GM18867 (cell line): ENCODE data around the gene MAP2K2.

Experiments used
- ATAC-seq: cut with Tn5 transposase; IDR thresholded peaks from one replicate; pipeline ENCODE4 v1.9.1; 2021; ENCODE audit warnings: mild to moderate bottlenecking, moderate library complexity; ENCODE audit not compliant: unreplicated experiment

Gene MAP2K2

GRCh38 chr19:4100647-4101495, 23.1 kb downstream of the MAP2K2 start:
- ATAC-seq = no peak

- ATAC-seq = no peak
Measured at GRCh38 chr19:4099041-4099764, 24.7 kb downstream of the MAP2K2 start.

- no peak for ATAC-seq
Measured at GRCh38 chr19:4098493-4098892, 25.4 kb downstream of the MAP2K2 start.

GRCh38 chr19:4097501-4097900, 26.4 kb downstream of the MAP2K2 start:
- ATAC-seq = no peak

- no peak for ATAC-seq
Measured at GRCh38 chr19:4096049-4096892, 27.7 kb downstream of the MAP2K2 start.

- ATAC-seq = no peak
Measured at GRCh38 chr19:4095488-4095844, 28.5 kb downstream of the MAP2K2 start.

- no peak for ATAC-seq
Measured at GRCh38 chr19:4094761-4095487, 29.0 kb downstream of the MAP2K2 start.

GRCh38 chr19:4094291-4094690, 29.6 kb downstream of the MAP2K2 start:
- no peak for ATAC-seq

GRCh38 chr19:4093643-4094175, 30.2 kb downstream of the MAP2K2 start:
- no peak for ATAC-seq

GRCh38 chr19:4090356-4091220, 33.3 kb downstream of the MAP2K2 start:
- ATAC-seq = no peak

- no peak for ATAC-seq
Measured at GRCh38 chr19:4089946-4090345, 34.0 kb downstream of the MAP2K2 start.

- no peak for ATAC-seq
Measured at GRCh38 chr19:4089400-4089908, 34.5 kb downstream of the MAP2K2 start.

- ATAC-seq = no peak
Measured at GRCh38 chr19:4088975-4089374, 34.9 kb downstream of the MAP2K2 start.

GRCh38 chr19:4087787-4088679, 35.9 kb downstream of the MAP2K2 start:
- no peak for ATAC-seq

GRCh38 chr19:4086411-4086867, 37.5 kb downstream of the MAP2K2 start:
- no peak for ATAC-seq

- no peak for ATAC-seq
Measured at GRCh38 chr19:4084547-4084877, 39.4 kb downstream of the MAP2K2 start.

- ATAC-seq = no peak
Measured at GRCh38 chr19:4083677-4084546, 40.0 kb downstream of the MAP2K2 start.
